Spleen (tissue), 11 donors: Measurements from ENCODE around the gene RHOBTB1. TPM values are rescaled to one million over a fixed set of nuclear protein-coding genes. Genes with fewer than 3 reads are reported as not detected.

Source experiments
- DNase-seq: peaks from one replicate; pipeline ENCODE4 v3.0.0-alpha.2; 2020
- H3K27ac ChIP-seq, 8 donors: fragments of 200-600 bp; sonication (generic) in 7 of 8; 1 replicate in 4 of 8; 2 replicates in 4 of 8; pipeline versions ENCODE4 v1.5.0 to v1.8.0; 2016 to 2021; ENCODE audit warnings: inconsistent platforms in 4 of 8, mild to moderate bottlenecking in 4 of 8, moderate library complexity in 1 of 8
- H3K27me3 ChIP-seq, 7 donors: fragments of 200-600 bp; sonication (generic) in 6 of 7; replicated peaks in 1 of 7; 1 replicate in 4 of 7; 2 replicates in 3 of 7; pipeline versions ENCODE4 v1.5.0 to v1.8.0; 2016 to 2021; ENCODE audit warnings: inconsistent platforms in 3 of 7, mild to moderate bottlenecking in 1 of 7
- H3K36me3 ChIP-seq, 6 donors: fragments of 200-600 bp; sonication (generic) in 5 of 6; 1 replicate in 4 of 6; 2 replicates in 2 of 6; pipeline versions ENCODE4 v1.5.0 to v1.8.0; 2016 to 2021; ENCODE audit warnings: inconsistent platforms in 2 of 6
- H3K4me1 ChIP-seq, 6 donors: fragments of 200-600 bp; sonication (generic) in 5 of 6; 1 replicate in 3 of 6; 2 replicates in 3 of 6; pipeline versions ENCODE4 v1.5.0 to v1.8.0; 2016 to 2021; ENCODE audit warnings: inconsistent platforms in 3 of 6
- H3K4me3 ChIP-seq, 8 donors: fragments of 200-600 bp; sonication (generic) in 7 of 8; 1 replicate in 4 of 8; 2 replicates in 4 of 8; pipeline versions ENCODE4 v1.5.0 to v1.8.0; 2016 to 2021; ENCODE audit warnings: inconsistent platforms in 4 of 8, mild to moderate bottlenecking in 4 of 8, moderate library complexity in 2 of 8
- H3K9me3 ChIP-seq, 8 donors: fragments of 200-600 bp; sonication (generic) in 7 of 8; 1 replicate in 4 of 8; 2 replicates in 4 of 8; pipeline versions ENCODE4 v1.5.0 to v1.8.0; 2016 to 2021; ENCODE audit warnings: inconsistent platforms in 4 of 8
- CTCF ChIP-seq, 11 experiments: fragments of 200-600 bp in 7 of 11; fragments of 450-650 bp in 4 of 11; sonication (generic) in 4 of 11; IDR thresholded peaks in 8 of 11; conservative IDR thresholded peaks in 3 of 11; 1 replicate in 7 of 11; 2 replicates in 4 of 11; pipeline versions ENCODE4 v1.4.0 to v1.8.0; 2016 to 2021; ENCODE audit warnings: antibody characterized with exemption in 11 of 11, inconsistent platforms in 4 of 11, mild to moderate bottlenecking in 1 of 11
- POLR2A ChIP-seq, 3 donors: fragments of 450-650 bp; IDR thresholded peaks; one replicate each; pipeline ENCODE4 v1.5.1; 2017; ENCODE audit warnings: antibody characterized with exemption in 3 of 3, mild to moderate bottlenecking in 1 of 3
- POLR2AphosphoS5 ChIP-seq, 3 donors: sonication (generic); formaldehyde crosslinking; IDR thresholded peaks; one replicate each; pipeline ENCODE4 v1.5.1; 2017; ENCODE audit warnings: antibody characterized with exemption in 3 of 3
- WGBS, 5 donors: extraction: QIAGEN DNeasy Blood & Tissue Kit in 3 of 5; methylation state at CpG; one replicate each; pipeline versions ENCODE4 v1.1.5 to v1.1.7; 2013 to 2018; 5-methylcytosine and 5-hydroxymethylcytosine counted together
- intact Hi-C: fragments of 100-400 bp; cut with DNase I; formaldehyde crosslinking; loops from one replicate; pipeline ENCODE4 v1.15.0; 2023; ENCODE audit warnings: low total_unique reads
- polyA plus RNA-seq, 3 donors: library from polyadenylated mRNA; stranded (reverse); fragments of 200-250 nt; gene quantifications; one replicate each; pipeline ENCODE4 v1.2.1, GENCODE V29; 2013
- total RNA-seq, 7 donors: library from RNA; depleted of rRNA in 3 of 7; stranded (reverse); fragments of >200 nt in 3 of 7; fragmentation: NEBNext Ultra II Directional in 4 of 7; extraction: Animal tissue kit (Norgen Biotek cat#: 25700) in 4 of 7; gene quantifications; one replicate each; pipeline versions ENCODE4 v1.1.0 to v1.2.1, GENCODE V29; 2016 to 2021
- donor health status: healthy with polysubstance abuse.
- donor health status: DM: no; HTN: no; CAD: no; lungs with moderate emphysema.
- donor health status: DM: no; HTN: no; CAD: no.
- donor health status: Bipolar disorder and iron deficiency.
- donor health status: healthy.
- donor health status: DM: no; HTN: no; CAD: no.
- donor health status: DM: yes; HTN: yes; CAD: no.

RHOBTB1 gene
- total and polyA plus RNA-seq, 10 donors = 4.9 to 49.2 (median 20.6) TPM

- Histone ChIP-seq H3K4me3 (no peak overlapping the region), H3K9me3 (no peaks in the 10 kb centered on the region), H3K27me3 (no peaks in the 10 kb centered on the region), H3K27ac (no peak overlapping the region), H3K4me1 (peaks cover 5 to 22% (median 14%) of the 10 kb centered on the region in 6 donors), H3K36me3 (no peaks in the 10 kb centered on the region)
- WGBS, 5 donors = 68 to 81% (median 74%) methylated on average over 1 of the region's 1 CpG
- no peak for DNase-seq
- no peak for TF ChIP-seq CTCF (IDR thresholded peaks at IDR 0.05 in 8 of 11, conservative IDR thresholded peaks at IDR 0.05 in 3 of 11)
- intact Hi-C loops = loop anchor here (5.0 to 10.0 kb wide), 2 partner anchors 76 to 144 kb away; no protein-coding TSS in a partner anchor
These were observed 16.9 kb upstream of the RHOBTB1 start for GRCh38 chr10:60960913-60961312.

- peaks cover 5 to 21% (median 13%) of the 10 kb centered on the region in 6 donors for H3K4me1 ChIP-seq
- no peaks in the 10 kb centered on the region for H3K36me3 ChIP-seq
- TF ChIP-seq POLR2A (IDR thresholded peaks at IDR 0.05) (no peak), POLR2AphosphoS5 (IDR thresholded peaks at IDR 0.05) (no peak), CTCF (IDR thresholded peaks at IDR 0.05 in 8 of 11, conservative IDR thresholded peaks at IDR 0.05 in 3 of 11) (no peak)
- no peak overlapping the region for H3K4me3 ChIP-seq
- no peaks in the 10 kb centered on the region for H3K27me3 ChIP-seq
- WGBS, 5 donors = 91 to 97% (median 96%) methylated on average over 3 of the region's 3 CpGs
- DNase-seq = no peak
- intact Hi-C loops = loop anchor here (5.0 to 10.0 kb wide), 2 partner anchors 75 to 143 kb away; no protein-coding TSS in a partner anchor
- no peak overlapping the region for H3K27ac ChIP-seq
- no peaks in the 10 kb centered on the region for H3K9me3 ChIP-seq
These were observed 16.0 kb upstream of the RHOBTB1 start for GRCh38 chr10:60960031-60960430.

- Histone ChIP-seq H3K9me3 (no peaks in the 10 kb centered on the region), H3K36me3 (no peaks in the 10 kb centered on the region), H3K27me3 (no peaks in the 10 kb centered on the region), H3K4me3 (no peak overlapping the region), H3K4me1 (peaks cover 4 to 14% (median 9%) of the 10 kb centered on the region in 6 donors), H3K27ac (no peak overlapping the region)
- TF ChIP-seq POLR2AphosphoS5 (IDR thresholded peaks at IDR 0.05) = no peak
- no peak for TF ChIP-seq CTCF (IDR thresholded peaks at IDR 0.05 in 8 of 11, conservative IDR thresholded peaks at IDR 0.05 in 3 of 11)
- no peak for TF ChIP-seq POLR2A (IDR thresholded peaks at IDR 0.05)
- WGBS, 5 donors = 50 to 57% (median 52%) methylated on average over 3 of the region's 3 CpGs
- DNase-seq = no peak
- intact Hi-C loops = no loop called here
These were observed 15.1 kb upstream of the RHOBTB1 start for GRCh38 chr10:60958892-60959601.

- WGBS, 5 donors = 71 to 88% (median 85%) methylated on average over 3 of the region's 3 CpGs
- no peak overlapping the region for H3K27ac ChIP-seq
- intact Hi-C loops = no loop called here
- no peaks in the 10 kb centered on the region for H3K9me3 ChIP-seq
- no peaks in the 10 kb centered on the region for H3K27me3 ChIP-seq
- peaks cover 0 to 10% (median 0%) of the 10 kb centered on the region in 6 donors for H3K4me1 ChIP-seq
- TF ChIP-seq POLR2AphosphoS5 (IDR thresholded peaks at IDR 0.05) (no peak), POLR2A (IDR thresholded peaks at IDR 0.05) (no peak), CTCF (IDR thresholded peaks at IDR 0.05 in 8 of 11, conservative IDR thresholded peaks at IDR 0.05 in 3 of 11) (no peak)
- no peaks in the 10 kb centered on the region for H3K36me3 ChIP-seq
- H3K4me3 ChIP-seq = no peak overlapping the region
- DNase-seq = no peak
These were observed 13.8 kb upstream of the RHOBTB1 start for GRCh38 chr10:60957667-60958221.
